HCT116 (cell line): ENCODE results near the gene RAMP3. TPM values are rescaled to one million over a fixed set of nuclear protein-coding genes. Genes with fewer than 3 reads are reported as not detected.
"Not testable (repeated sequence)": the region's sequence is repeated elsewhere in the genome, so short reads cannot be mapped to it uniquely, and the experiment has no call there.

Source experiments
- ATAC-seq: fragments of 200-7000 bp; cut with Tn5 transposase; 2 replicates; pipeline ENCODE4 v1.9.1; 2020; ENCODE audit warnings: mild to moderate bottlenecking, moderate library complexity
- BruUV-seq: library from RNA; stranded (reverse); fragments of 400-500 nt; replicated peaks from 2 replicates; lab custom pipeline; 2021; lab: Mats Ljungman, UMichigan
- CTCF ChIA-PET: fragments of 300-600 bp; sonication (Branson Sonifier 250); formaldehyde crosslinking; loops from one replicate; lab custom pipeline; 2021; ENCODE audit warnings: antibody characterized with exemption; lab: Charles Lee
- POLR2A ChIA-PET: fragments of 300-600, 350-600 bp; sonication (Branson Sonifier 250); formaldehyde crosslinking; loops from one replicate; lab custom pipeline; 2021; ENCODE audit warnings: antibody characterized with exemption; lab: Charles Lee
- RAD21 ChIA-PET, 2 experiments: fragments of 300-600 bp; sonication (Branson Sonifier 250); formaldehyde crosslinking; loops; one replicate each; lab custom pipeline; 2023; ENCODE audit warnings: low total read pairs in 2 of 2; ENCODE audit not compliant: uncharacterized antibody in 2 of 2, unreplicated experiment in 2 of 2, low non-redundant PET in 1 of 2; lab: Charles Lee
- DNase-seq: peaks from one replicate; pipeline ENCODE4 v3.0.0-alpha.2; 2010; ENCODE audit warnings: low read depth, low spot score
- H2AFZ ChIP-seq: fragments of 200-600 bp; shearing (Covaris generic), sonication (generic); 2 replicates; pipeline ENCODE4 v1.6.1; 2017; ENCODE audit warnings: low read depth, mixed run types, mixed read lengths, antibody characterized with exemption, low read length; ENCODE audit not compliant: poor library complexity, severe bottlenecking
- H3K27ac ChIP-seq: 2 replicates; pipeline ENCODE4 v1.5.1; 2012; ENCODE audit warnings: low read depth, low read length
- H3K27me3 ChIP-seq: fragments of 200-600 bp; sonication (generic); 2 replicates; pipeline ENCODE4 v1.6.1; 2016; ENCODE audit warnings: mixed run types, low read length, mixed read lengths; ENCODE audit not compliant: insufficient read depth
- H3K36me3 ChIP-seq, 2 experiments: fragments of 200-500 bp in 1 of 2; fragments of 200-600 bp in 1 of 2; sonication (Bioruptor generic) in 1 of 2; sonication (generic) in 1 of 2; 2 replicates each; pipeline versions ENCODE4 v1.5.1 to v1.6.1; 2014 to 2016; ENCODE audit warnings: low read length in 2 of 2, inconsistent platforms in 1 of 2, mixed read lengths in 1 of 2, mixed run types in 1 of 2; ENCODE audit not compliant: insufficient read depth in 2 of 2, control insufficient read depth in 1 of 2
- H3K4me1 ChIP-seq, 2 experiments: fragments of 200-600 bp in 1 of 2; sonication (generic) in 1 of 2; 2 replicates each; pipeline versions ENCODE4 v1.5.1 to v1.6.1; 2012 to 2017; ENCODE audit warnings: low read length in 2 of 2, inconsistent platforms in 1 of 2, mild to moderate bottlenecking in 1 of 2, mixed read lengths in 1 of 2, mixed run types in 1 of 2, moderate library complexity in 1 of 2; ENCODE audit not compliant: insufficient read depth in 2 of 2, control insufficient read depth in 1 of 2
- H3K4me2 ChIP-seq: fragments of 200-600 bp; sonication (generic); 2 replicates; pipeline ENCODE4 v1.6.1; 2017; ENCODE audit warnings: mixed run types, low read length, mixed read lengths
- H3K4me3 ChIP-seq, 2 experiments: fragments of 200-600 bp in 1 of 2; sonication (generic) in 1 of 2; replicated peaks in 1 of 2; 2 replicates each; pipeline ENCODE4 v1.5.1; 2011 to 2016; ENCODE audit warnings: low read length in 2 of 2, control low read depth in 1 of 2, low read depth in 1 of 2, mild to moderate bottlenecking in 1 of 2, mixed read lengths in 1 of 2, mixed run types in 1 of 2
- H3K79me2 ChIP-seq: fragments of 200-600 bp; sonication (generic); 2 replicates; pipeline ENCODE4 v1.6.1; 2017; ENCODE audit warnings: mild to moderate bottlenecking, mixed run types, low read length, moderate library complexity, mixed read lengths; ENCODE audit not compliant: insufficient read depth
- H3K9ac ChIP-seq: fragments of 200-600 bp; sonication (generic); 2 replicates; pipeline ENCODE4 v1.6.1; 2016; ENCODE audit warnings: low read length, mixed read lengths
- H3K9me2 ChIP-seq: fragments of 200-600 bp; sonication (generic), shearing (Covaris generic); 2 replicates; pipeline ENCODE4 v1.6.1; 2017; ENCODE audit warnings: mixed run types, mild to moderate bottlenecking, moderate library complexity; ENCODE audit not compliant: insufficient read depth
- H3K9me3 ChIP-seq, 2 experiments: fragments of 200-500 bp in 1 of 2; fragments of 200-600 bp in 1 of 2; sonication (Bioruptor generic) in 1 of 2; sonication (generic) in 1 of 2; 2 replicates each; pipeline ENCODE4 v1.6.1; 2014 to 2017; ENCODE audit warnings: low read length in 2 of 2, mixed read lengths in 2 of 2, inconsistent platforms in 1 of 2, low read depth in 1 of 2, mild to moderate bottlenecking in 1 of 2, mixed run types in 1 of 2, moderate library complexity in 1 of 2; ENCODE audit not compliant: control insufficient read depth in 1 of 2, insufficient read depth in 1 of 2
- H4K20me1 ChIP-seq: fragments of 200-600 bp; sonication (generic), shearing (Covaris generic); 2 replicates; pipeline ENCODE4 v1.6.1; 2017; ENCODE audit warnings: mixed run types, mild to moderate bottlenecking, moderate library complexity; ENCODE audit not compliant: insufficient read depth
- ELF1 ChIP-seq: IDR thresholded peaks from 2 replicates; pipeline ENCODE4 v1.6.1; 2012; ENCODE audit warnings: low read depth, borderline replicate concordance
- POLR2A ChIP-seq: IDR thresholded peaks from 2 replicates; pipeline ENCODE4 v1.7.0; 2011; ENCODE audit warnings: borderline replicate concordance; ENCODE audit not compliant: insufficient read depth, insufficient read length; ENCODE audit errors: extremely low read depth
- RAD21 ChIP-seq: IDR thresholded peaks from 2 replicates; pipeline ENCODE4 v1.6.1; 2012; ENCODE audit warnings: low read depth, mild to moderate bottlenecking
- TCF7L2 ChIP-seq: IDR thresholded peaks from 2 replicates; pipeline ENCODE4 v1.7.0; 2011; ENCODE audit warnings: borderline replicate concordance, inconsistent platforms; ENCODE audit not compliant: insufficient read depth, insufficient read length; ENCODE audit errors: extremely low read depth
- YY1 ChIP-seq: IDR thresholded peaks from 2 replicates; pipeline ENCODE4 v1.6.1; 2011; ENCODE audit warnings: low read length, low read depth, moderate library complexity, mild to moderate bottlenecking; ENCODE audit not compliant: insufficient replicate concordance; ENCODE audit errors: extremely low read depth
- intact Hi-C: fragments of 100-400 bp; cut with micrococcal nuclease; formaldehyde crosslinking; loops from 2 replicates; pipeline ENCODE4 v1.10.0; 2022
- total RNA-seq: library from RNA; stranded (reverse); gene quantifications from one replicate; pipeline ENCODE4 v1.2.1, GENCODE V29; 2021; ENCODE audit not compliant: unreplicated experiment

The RAMP3 gene
- total RNA-seq, 1 experiment from 2014 or later = not detected

DNA sequence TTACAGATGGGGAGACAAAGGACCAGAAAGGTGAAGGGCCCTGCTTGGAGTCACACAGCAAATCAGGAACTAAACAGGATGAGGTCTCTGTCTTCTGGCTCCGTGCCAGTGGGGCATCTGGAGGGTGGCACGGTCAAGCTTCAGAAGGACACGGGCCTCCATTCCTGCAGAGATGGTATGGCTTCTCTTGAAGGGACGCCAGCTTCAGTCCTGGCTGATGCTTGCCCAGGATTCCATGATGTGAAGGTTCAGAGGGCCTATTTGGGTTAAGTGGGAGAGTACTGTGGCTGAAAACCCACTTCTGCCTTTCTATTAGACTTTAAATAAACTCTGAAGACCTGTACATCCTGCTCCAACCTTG lies 6.1 kb downstream of the RAMP3 start:
- no peaks in the 10 kb centered on the region for H3K4me1 ChIP-seq
- no peaks in the 10 kb centered on the region for H3K9me2 ChIP-seq
- H3K4me2 ChIP-seq = no peak overlapping the region
- H3K36me3 ChIP-seq = no peaks in the 10 kb centered on the region
- ATAC-seq (no peak), DNase-seq (no peak)
- no peaks in the 10 kb centered on the region for H3K79me2 ChIP-seq
- ChIA-PET POLR2A (no interaction called here), CTCF (no interaction called here), RAD21 (no interaction called here)
- no TSS peak for BruUV-seq
- H3K9ac ChIP-seq = no peak overlapping the region
- intact Hi-C loops = no loop called here
- H3K4me3 ChIP-seq = no peak overlapping the region
- H3K27ac ChIP-seq = no peak overlapping the region
- TF ChIP-seq ELF1 = no peak
- no peak for TF ChIP-seq TCF7L2
- no peak for TF ChIP-seq YY1
- TF ChIP-seq RAD21 = no peak
- TF ChIP-seq POLR2A = no peak
- H4K20me1 ChIP-seq = no peaks in the 10 kb centered on the region
- no peaks in the 10 kb centered on the region for H3K27me3 ChIP-seq
- no peak overlapping the region for H2AFZ ChIP-seq
- H3K9me3 ChIP-seq = no peaks in the 10 kb centered on the region; a peak in 1 of 4 replicates

DNA sequence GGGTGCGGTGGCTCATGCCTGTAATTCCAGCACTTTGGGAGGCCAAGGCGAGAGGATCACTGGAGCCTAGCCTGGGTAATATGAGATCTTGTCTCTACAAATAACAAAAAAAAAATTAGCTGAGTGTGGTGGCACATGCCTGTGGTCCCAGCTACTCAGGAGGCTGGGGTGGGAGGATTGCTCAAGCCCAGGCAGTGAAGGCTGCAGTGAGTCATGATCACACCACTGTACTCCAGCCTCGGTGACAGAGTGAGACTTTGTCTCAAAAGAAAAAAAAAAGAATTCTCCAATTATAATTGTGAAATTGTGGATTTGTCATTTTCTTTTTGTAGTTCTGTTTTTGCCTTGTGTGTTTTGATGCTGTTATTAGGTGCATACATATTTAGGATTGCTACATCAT lies 6.7 kb downstream of the RAMP3 start:
- CTCF ChIA-PET, BruUV-seq, H3K27ac ChIP-seq, H2AFZ ChIP-seq, H3K27me3 ChIP-seq, H3K9me2 ChIP-seq, H3K4me3 ChIP-seq, ATAC-seq, H3K9me3 ChIP-seq, intact Hi-C loops, DNase-seq, H3K4me1 ChIP-seq, H3K4me2 ChIP-seq, H3K36me3 ChIP-seq, POLR2A ChIA-PET, H3K9ac ChIP-seq, H3K79me2 ChIP-seq, RAD21 ChIA-PET, H4K20me1 ChIP-seq: not testable (repeated sequence)
